ENCODE measurements around the gene BSG.

Gene BSG

GRCh38 chr19:534088-534487 is 38.3 kb upstream of the BSG start:
- Histone ChIP-seq H3K36me3 (replicated peaks; ENCODE audit: low read depth, low read length) (peaks cover 17% of the 10 kb centered on the region), H3K9me3 (ENCODE audit: insufficient read depth, low read length) (no peaks in the 10 kb centered on the region), H2AFZ (ENCODE audit: low read depth, low read length) (no peak overlapping the region), H4K20me1 (ENCODE audit: insufficient read depth, low read length) (peaks cover 21% of the 10 kb centered on the region), H3K79me2 (ENCODE audit: low read length) (peaks cover 41% of the 10 kb centered on the region), H3K4me3 (ENCODE audit: low read length) (no peak overlapping the region), H3K27ac (ENCODE audit: low read length) (no peak overlapping the region), H3K4me1 (ENCODE audit: low read length) (peaks cover 11% of the 10 kb centered on the region), H3K4me2 (ENCODE audit: low read length) (0 out of 2 replicates have a peak overlapping the region, but pooled peaks have one; percentile 69), H3K9ac (ENCODE audit: low read length) (no peak overlapping the region), H3K27me3 (ENCODE audit: low read depth, low read length) (no peaks in the 10 kb centered on the region)
- no peak for TF ChIP-seq EZH2phosphoT487 (IDR thresholded peaks at IDR 0.05; ENCODE audit: low read depth)
- TF ChIP-seq, protein P1, sequence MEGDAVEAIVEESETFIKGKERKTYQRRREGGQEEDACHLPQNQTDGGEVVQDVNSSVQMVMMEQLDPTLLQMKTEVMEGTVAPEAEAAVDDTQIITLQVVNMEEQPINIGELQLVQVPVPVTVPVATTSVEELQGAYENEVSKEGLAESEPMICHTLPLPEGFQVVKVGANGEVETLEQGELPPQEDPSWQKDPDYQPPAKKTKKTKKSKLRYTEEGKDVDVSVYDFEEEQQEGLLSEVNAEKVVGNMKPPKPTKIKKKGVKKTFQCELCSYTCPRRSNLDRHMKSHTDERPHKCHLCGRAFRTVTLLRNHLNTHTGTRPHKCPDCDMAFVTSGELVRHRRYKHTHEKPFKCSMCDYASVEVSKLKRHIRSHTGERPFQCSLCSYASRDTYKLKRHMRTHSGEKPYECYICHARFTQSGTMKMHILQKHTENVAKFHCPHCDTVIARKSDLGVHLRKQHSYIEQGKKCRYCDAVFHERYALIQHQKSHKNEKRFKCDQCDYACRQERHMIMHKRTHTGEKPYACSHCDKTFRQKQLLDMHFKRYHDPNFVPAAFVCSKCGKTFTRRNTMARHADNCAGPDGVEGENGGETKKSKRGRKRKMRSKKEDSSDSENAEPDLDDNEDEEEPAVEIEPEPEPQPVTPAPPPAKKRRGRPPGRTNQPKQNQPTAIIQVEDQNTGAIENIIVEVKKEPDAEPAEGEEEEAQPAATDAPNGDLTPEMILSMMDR (IDR thresholded peaks at IDR 0.05; ENCODE audit: low read depth, low read length): no peak

DNA sequence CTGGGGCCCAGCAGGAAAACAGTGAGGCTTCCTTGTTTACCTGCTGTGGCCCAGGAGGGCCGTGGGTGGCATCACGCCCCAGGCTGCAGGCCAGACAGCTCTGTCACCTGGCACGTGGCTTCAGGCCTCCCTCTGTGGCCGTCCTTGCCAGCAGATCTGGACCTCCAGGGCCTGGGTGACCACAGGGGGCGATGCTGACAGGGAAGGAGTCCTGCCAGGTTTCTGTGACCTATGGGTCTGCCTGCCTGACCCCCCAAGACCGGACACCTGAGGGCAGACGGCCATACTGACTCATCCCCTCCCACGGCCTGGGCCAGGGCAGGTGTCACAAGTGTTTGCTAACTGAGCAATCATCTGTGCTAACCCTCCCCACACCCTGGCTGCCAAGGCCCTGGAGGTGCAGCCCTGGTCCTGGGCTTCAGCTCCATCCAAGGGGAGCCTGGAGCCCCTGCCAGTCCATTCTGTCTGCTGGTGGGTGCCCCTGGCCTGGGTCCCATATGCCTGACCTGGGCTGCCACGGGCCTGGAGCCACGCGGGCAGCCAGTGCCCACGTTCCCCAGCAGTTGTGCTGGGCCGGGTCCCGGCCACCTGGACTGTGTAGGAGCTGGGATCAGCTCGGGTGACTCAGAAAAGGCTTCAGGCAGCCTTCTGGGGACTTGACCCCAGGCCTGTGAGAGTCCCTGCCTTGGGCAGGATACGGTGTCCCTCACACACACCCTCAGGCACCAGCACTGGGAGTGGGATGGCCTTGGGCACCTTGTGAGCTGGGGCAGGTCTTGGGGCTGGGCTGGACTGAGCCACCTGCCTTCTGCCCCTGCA is 37.2 kb upstream of the BSG start:
- Histone ChIP-seq H3K27me3 (ENCODE audit: low read depth, low read length) (no peaks in the 10 kb centered on the region), H2AFZ (ENCODE audit: low read depth, low read length) (no peak overlapping the region), H3K9ac (ENCODE audit: low read length) (no peak overlapping the region), H3K4me3 (ENCODE audit: low read length) (no peak overlapping the region), H3K79me2 (ENCODE audit: low read length) (peaks cover 41% of the 10 kb centered on the region), H3K4me1 (ENCODE audit: low read length) (peaks cover 11% of the 10 kb centered on the region), H3K27ac (ENCODE audit: low read length) (no peak overlapping the region), H3K36me3 (replicated peaks; ENCODE audit: low read depth, low read length) (peaks cover 17% of the 10 kb centered on the region), H3K9me3 (ENCODE audit: insufficient read depth, low read length) (no peaks in the 10 kb centered on the region), H3K4me2 (ENCODE audit: low read length) (no peak overlapping the region), H4K20me1 (ENCODE audit: insufficient read depth, low read length) (peaks cover 21% of the 10 kb centered on the region)
- TF ChIP-seq, protein P1 (IDR thresholded peaks at IDR 0.05; ENCODE audit: low read depth, low read length): no peak
- no peak for TF ChIP-seq EZH2phosphoT487 (IDR thresholded peaks at IDR 0.05; ENCODE audit: low read depth)

- Histone ChIP-seq H3K27ac (ENCODE audit: low read length) (no peak overlapping the region), H3K79me2 (ENCODE audit: low read length) (peaks cover 41% of the 10 kb centered on the region), H3K4me1 (ENCODE audit: low read length) (peaks cover 11% of the 10 kb centered on the region), H3K27me3 (ENCODE audit: low read depth, low read length) (no peaks in the 10 kb centered on the region), H3K4me3 (ENCODE audit: low read length) (no peak overlapping the region), H3K36me3 (replicated peaks; ENCODE audit: low read depth, low read length) (peaks cover 17% of the 10 kb centered on the region), H3K9ac (ENCODE audit: low read length) (no peak overlapping the region), H2AFZ (ENCODE audit: low read depth, low read length) (no peak overlapping the region), H3K9me3 (ENCODE audit: insufficient read depth, low read length) (no peaks in the 10 kb centered on the region), H4K20me1 (ENCODE audit: insufficient read depth, low read length) (peaks cover 21% of the 10 kb centered on the region), H3K4me2 (ENCODE audit: low read length) (no peak overlapping the region)
- no peak for TF ChIP-seq EZH2phosphoT487 (IDR thresholded peaks at IDR 0.05; ENCODE audit: low read depth)
- TF ChIP-seq, protein P1 (IDR thresholded peaks at IDR 0.05; ENCODE audit: low read depth, low read length): no peak
These were observed 36.1 kb upstream of the BSG start for GRCh38 chr19:536031-536880.

DNA sequence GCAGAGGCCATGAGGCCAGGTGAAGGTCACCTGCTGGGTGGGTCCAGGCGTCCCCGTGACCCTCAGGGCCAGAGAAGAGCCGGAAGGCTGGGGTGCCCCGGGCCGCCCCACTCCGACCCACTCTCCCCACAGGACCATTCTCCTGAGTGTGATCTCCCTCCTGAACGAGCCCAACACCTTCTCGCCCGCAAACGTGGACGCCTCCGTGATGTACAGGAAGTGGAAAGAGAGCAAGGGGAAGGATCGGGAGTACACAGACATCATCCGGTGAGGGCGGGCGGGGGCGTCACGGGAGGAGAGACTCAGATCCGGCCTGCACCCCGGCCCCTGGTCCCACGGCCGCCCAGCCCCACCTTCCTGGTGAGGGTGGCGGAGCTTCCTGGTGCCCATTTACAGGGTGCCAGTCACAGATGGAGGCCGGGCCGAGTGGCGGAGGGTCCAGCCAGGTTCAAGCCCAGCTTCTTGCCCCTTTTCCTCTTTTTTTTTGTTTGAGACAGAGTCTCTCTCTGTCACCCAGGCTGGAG is 35.5 kb upstream of the BSG start:
- Histone ChIP-seq H3K36me3 (replicated peaks; ENCODE audit: low read depth, low read length) (peaks cover 22% of the 10 kb centered on the region), H3K79me2 (ENCODE audit: low read length) (peaks cover 37% of the 10 kb centered on the region), H3K27ac (ENCODE audit: low read length) (no peak overlapping the region), H3K4me1 (ENCODE audit: low read length) (peaks cover 11% of the 10 kb centered on the region), H3K9ac (ENCODE audit: low read length) (no peak overlapping the region), H2AFZ (ENCODE audit: low read depth, low read length) (no peak overlapping the region), H4K20me1 (ENCODE audit: insufficient read depth, low read length) (peaks cover 21% of the 10 kb centered on the region), H3K27me3 (ENCODE audit: low read depth, low read length) (no peaks in the 10 kb centered on the region), H3K9me3 (ENCODE audit: insufficient read depth, low read length) (no peaks in the 10 kb centered on the region), H3K4me2 (ENCODE audit: low read length) (no peak overlapping the region), H3K4me3 (ENCODE audit: low read length) (no peak overlapping the region)
- TF ChIP-seq, protein P1 (IDR thresholded peaks at IDR 0.05; ENCODE audit: low read depth, low read length): no peak
- TF ChIP-seq EZH2phosphoT487 (IDR thresholded peaks at IDR 0.05; ENCODE audit: low read depth): no peak

Data from OCI-LY3 (cell line).